SKM-1 (cell line): ENCODE measurements around the gene MYH1.

ENCODE experiments used
- DNase-seq: peaks from one replicate; lab custom pipeline; 2025; ENCODE audit not compliant: unreplicated experiment; lab: John Stamatoyannopoulos, UW

Gene MYH1

DNA sequence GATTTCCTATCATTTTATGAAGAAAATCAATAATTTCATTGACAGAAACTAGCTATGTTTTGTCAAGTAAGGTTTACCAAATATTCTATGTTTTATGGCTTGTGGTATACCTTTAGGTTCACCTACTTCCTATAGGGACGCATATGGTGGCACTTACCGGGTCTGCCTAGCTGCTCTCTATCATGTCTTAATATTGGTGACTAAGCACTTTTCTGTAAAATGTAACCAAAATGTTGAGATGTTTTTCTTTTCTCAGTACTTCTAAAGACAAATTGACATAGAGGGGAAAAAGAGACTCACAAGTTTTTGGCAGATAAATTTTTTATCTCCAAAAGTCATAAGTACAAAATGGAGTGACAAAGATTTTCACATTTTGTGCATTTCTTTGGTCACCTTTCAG, 26.3 kb downstream of the MYH1 start:
- DNase-seq = no peak

DNA sequence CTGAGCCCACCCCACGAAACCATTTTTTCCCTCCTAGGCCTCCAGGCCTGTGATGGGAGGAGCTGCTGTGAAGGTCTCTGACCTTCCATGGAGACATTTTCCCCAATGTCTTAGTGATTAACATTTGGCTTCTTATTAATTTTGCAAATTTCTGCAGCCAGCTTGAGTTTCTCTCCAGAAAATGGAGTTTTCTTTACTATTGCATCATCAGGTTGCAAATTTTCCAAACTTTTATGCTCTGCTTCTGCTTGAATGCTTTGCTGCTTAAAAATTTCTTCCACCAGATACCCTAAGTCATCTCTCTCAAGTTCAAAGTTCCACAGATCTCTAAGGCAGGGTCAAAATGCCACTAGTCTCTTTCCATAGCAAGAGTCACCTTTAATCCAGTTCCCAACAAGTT, 36.1 kb downstream of the MYH1 start:
- no peak for DNase-seq

DNA sequence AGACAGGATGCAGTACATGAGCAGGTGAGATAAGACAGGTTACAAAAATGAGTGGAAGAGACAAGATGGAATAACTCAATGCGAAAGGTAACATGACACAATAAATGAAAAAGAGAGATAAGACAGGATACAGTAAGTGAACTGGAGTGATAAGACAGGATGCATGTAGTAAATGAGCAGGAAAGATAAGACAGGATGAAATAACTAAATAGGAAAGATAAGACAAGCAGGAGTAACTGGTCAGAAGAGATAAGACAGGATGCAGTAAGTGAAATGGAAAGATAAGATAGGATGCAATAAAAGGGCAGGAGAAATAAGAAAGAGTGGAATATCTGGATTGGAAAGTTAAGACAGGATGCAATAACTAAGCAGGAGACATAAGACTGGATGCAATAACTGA, 40.6 kb downstream of the MYH1 start:
- DNase-seq = no peak

DNA sequence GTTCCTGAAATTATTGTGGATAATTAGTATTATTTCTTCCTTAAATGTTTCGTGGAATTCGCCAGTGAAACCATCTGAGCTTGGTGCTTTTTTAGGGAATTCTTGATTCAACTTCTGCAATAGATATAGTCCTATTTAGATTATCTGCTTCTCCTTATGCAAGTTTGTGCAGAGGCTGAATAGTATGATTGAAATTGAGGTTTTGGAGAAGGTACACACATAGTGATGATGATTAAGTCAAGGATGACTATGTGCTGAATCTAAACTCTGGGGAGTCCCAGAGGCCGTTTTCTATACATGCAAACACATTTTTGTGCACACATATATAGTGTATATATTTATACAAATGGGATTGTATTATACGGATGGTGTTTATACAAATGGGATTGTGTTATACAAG, 43.8 kb downstream of the MYH1 start:
- DNase-seq = no peak

DNA sequence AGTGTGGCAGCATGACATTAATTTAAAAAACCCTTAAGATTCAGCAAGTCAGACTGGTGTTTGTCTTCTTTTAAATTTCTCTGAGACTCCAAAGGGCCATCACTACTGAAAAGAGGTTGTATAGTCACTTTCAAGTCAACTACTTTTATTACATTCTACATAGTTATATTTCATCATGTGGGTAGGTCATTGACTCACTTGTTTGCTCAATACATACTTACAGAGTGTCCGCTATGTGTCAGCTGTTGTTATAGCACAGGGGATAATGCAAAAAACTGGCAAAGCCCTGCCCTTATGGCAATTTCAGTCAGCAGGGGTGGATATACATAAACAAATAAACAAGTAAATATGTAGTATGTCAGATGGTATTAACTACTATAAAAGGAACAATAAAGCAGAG, 46.5 kb downstream of the MYH1 start:
- DNase-seq = no peak

DNA sequence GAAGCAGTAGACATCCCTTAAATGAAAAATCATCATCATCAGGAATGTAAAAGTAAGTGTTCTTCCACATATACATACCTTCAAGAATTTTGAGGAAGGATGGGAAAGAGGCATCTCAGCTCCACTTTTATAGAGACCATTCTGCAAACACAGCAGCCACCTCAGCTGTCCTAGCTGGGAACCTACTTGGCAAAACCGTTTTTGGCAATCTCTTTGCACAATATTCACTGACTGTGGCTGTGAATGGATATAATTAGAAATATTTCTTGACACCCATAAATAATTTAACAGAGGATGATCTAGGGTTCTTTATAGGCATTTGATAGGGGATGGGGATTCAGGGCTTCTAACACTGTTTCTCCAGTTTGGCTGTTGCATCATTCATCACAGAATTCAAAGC, 48.9 kb downstream of the MYH1 start, which contains the start of gene MYH4:
TSS of gene MYH4 (minus strand) at position 101 of the 400 bp plus-strand sequence. CDS start 2,814 bp downstream, outside the sequence.
- DNase-seq = no peak

DNA sequence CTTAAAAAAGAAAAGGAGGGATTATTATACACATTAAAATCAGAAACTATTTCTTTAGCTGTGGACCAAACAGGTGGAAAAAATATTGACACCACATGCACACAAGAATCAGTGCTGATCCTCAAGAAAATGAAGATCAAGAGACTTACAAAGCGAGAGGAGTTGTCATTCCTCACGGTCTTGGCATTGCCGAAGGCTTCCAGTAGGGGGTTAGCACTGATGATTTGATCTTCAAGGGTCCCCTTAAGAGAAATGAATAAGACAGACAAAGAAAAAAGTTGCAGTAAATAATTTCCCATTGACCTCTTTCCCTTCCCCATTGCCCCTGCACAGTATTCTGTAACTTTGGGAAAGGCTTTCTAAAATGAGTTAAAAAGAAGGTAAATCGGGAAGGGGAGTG, 54.9 kb downstream of the MYH1 start:
- DNase-seq = no peak

DNA sequence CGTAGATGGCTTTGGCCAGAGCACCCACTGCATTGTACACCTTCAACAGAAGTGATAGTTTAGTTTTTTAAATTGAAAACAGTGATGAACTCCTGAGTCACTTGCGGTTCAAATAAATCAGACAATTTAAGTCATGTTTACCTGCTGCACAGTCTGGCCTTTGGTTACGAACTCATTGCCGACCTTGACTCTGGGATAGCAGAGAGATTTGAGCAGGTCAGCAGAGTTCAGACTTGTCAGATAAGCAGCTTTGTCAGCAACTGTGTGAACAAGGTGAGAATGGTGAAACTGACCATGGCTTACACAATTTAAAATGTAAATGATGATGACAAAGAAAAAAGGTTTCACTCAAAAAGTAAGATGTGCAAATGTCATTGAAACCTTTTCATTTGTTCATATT, 58.3 kb downstream of the MYH1 start:
- DNase-seq = no peak

DNA sequence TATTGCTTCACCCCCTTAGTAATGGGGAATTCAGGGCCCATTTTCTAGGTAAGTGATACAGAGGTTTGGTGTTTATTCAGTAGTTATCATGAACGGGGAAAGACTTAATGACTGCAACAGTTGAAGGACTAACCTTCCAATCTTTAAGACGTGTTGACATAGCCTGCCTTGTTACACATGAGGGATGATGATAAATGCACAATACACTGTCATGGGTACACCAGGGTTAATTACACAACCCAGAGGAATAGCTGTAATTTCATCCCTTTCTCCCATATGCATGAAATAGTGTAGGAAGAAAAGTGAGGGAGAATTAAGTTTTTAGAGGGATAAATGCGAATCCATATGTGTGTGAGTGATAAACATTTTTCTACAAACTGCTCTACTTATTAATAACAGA, 59.6 kb downstream of the MYH1 start:
- no peak for DNase-seq

DNA sequence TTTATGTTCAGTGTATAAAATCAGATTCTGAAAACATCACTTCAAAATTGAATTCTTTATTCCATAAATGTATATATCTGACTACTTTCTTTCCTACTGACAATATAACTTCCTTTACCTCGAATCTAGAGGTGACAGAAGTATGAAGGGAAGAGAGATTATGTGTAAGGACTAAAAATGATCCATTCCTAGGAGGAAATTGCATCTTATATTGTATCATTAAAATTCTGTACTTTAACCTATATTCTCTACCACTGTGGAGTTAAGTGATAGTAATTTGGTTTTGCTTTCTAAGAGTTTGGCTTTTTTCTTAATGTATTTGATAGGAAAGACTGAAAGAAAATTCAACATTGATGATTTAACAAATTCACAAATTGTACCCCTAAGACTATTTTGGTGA, 60.4 kb downstream of the MYH1 start:
- no peak for DNase-seq

DNA sequence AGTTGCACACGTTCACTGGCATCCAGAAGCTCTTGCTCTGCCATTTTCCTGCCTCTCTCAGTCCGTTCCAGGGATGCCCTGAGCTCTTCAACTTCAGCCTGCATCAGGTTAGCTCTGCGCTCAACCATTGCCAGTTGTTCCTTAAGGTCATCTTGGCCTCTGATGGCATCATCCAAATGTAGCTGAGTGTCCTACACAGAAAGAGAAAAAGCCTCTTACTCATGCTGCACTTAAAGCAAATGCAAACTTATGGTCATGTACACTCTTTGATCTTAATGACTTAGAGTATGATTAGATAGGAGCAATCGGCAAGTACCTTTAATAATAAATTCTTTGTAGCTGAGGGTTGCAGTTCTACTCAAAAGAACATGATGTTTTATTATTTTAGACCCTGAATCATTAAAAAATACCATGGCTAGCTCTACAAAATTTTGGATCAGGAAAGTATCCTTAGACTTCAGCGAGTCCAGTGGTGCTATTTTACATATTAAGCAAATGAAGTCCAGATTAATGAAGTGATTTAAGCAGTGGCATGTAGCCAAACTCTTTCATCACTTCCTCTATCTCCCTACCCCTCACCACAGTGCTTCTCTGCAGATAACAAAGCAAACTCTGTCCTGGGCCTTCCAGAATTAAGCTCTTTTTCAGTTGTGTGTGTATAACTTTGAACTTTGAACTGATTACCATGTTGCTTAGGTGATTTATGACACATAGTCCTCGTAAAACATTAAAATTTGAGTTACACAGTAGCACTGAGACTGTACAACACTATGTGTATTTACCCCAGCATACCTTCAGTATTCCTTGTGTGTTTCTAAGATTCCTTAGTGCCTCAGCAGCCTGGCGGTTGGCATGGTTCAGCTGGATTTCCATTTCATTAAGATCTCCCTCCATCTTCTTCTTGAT, 71.1 kb downstream of the MYH1 start:
- no peak for DNase-seq
